ENCODE measurements around the gene PLS3. TPM values are rescaled to one million over a fixed set of nuclear protein-coding genes. Genes with fewer than 3 reads are reported as not detected.

Gene PLS3
- total and polyA plus RNA-seq, 2 of the 4 experiments (the other 2 are of a cell fraction): 158 to 252 TPM

GRCh38 chrX:115588179-115588578, 27.2 kb downstream of the PLS3 start:
- Histone ChIP-seq H3K4ac (ENCODE audit: low read depth, low read length) (no peak overlapping the region), H2AK5ac (ENCODE audit: low read depth, low read length) (no peak overlapping the region), H3K56ac (ENCODE audit: extremely low read depth, insufficient read depth, low read length) (no peak overlapping the region), H2BK15ac (ENCODE audit: low read depth, low read length) (no peak overlapping the region), H2BK20ac (ENCODE audit: low read depth, low read length) (no peak overlapping the region), H4K8ac (ENCODE audit: low read depth in 2 of 2, low read length in 2 of 2) (no peak overlapping the region), H3K9me1 (ENCODE audit: insufficient read depth, low read length) (no peaks in the 10 kb centered on the region), H4K20me1 (ENCODE audit: insufficient read depth, low read length) (no peaks in the 10 kb centered on the region; the same call in 1 of the 2 replicates), H3K79me1 (ENCODE audit: low read depth in 1 of 2, low read length in 2 of 2) (no peaks in the 10 kb centered on the region), H3K4me3 (ENCODE audit: insufficient read depth, low read depth, low read length) (no peak overlapping the region), H3K9me3 (ENCODE audit: control insufficient read depth, insufficient read depth, low read length) (no peaks in the 10 kb centered on the region), H2BK5ac (ENCODE audit: low read depth, low read length, poor library complexity, severe bottlenecking) (no peak overlapping the region), H2AK9ac (replicated peaks; ENCODE audit: low read depth, low read length, poor library complexity) (no peak overlapping the region), H3K14ac (replicated peaks; ENCODE audit: low read depth, low read length) (no peak overlapping the region), H3K36me3 (ENCODE audit: control insufficient read depth, insufficient read depth, low read length) (no peaks in the 10 kb centered on the region), H3K23ac (ENCODE audit: low read depth, low read length) (no peak overlapping the region), H2AFZ (replicated peaks; ENCODE audit: low read length, poor library complexity) (no peak overlapping the region), H3K4me1 (ENCODE audit: control insufficient read depth, insufficient read depth, low read length) (peaks cover 8% of the 10 kb centered on the region; the same call in 1 of the 2 replicates), H4K91ac (ENCODE audit: insufficient read depth, low read depth, low read length) (no peak overlapping the region), H2BK120ac (ENCODE audit: low read depth, low read length) (no peak overlapping the region), H3K27ac (ENCODE audit: insufficient read depth, low read length) (no peak overlapping the region), H3K27me3 (ENCODE audit: control insufficient read depth, insufficient read depth, low read length) (peaks cover 7% of the 10 kb centered on the region), H3K4me2 (ENCODE audit: low read depth, low read length) (no peak overlapping the region), H3K9ac (ENCODE audit: low read depth, low read length) (no peak overlapping the region), H3K18ac (ENCODE audit: low read depth, low read length) (no peak overlapping the region), H4K5ac (ENCODE audit: low read depth, low read length) (0 out of 2 replicates have a peak overlapping the region, but pooled peaks have one; percentile 23)
- DNase-seq (no peak), ATAC-seq (ENCODE audit: low read depth) (no peak)
- intact Hi-C loops (cut with micrococcal nuclease) (no loop called here), dilution Hi-C loops (cut with HindIII; ENCODE audit: low sequenced_read_pairs, unreplicated experiment) (no loop called here), in situ Hi-C loops (cut with MboI; ENCODE audit: low sequenced_read_pairs) (no loop called here)
- no TSS peak for BruUV-seq (replicated peaks)
- no CpG with 5 or more reads among the region's 4 CpGs for WGBS, 2 experiments (ENCODE audit: extremely low coverage in 2 of 2, insufficient read length in 1 of 2)
- CTCF ChIA-PET: no interaction called here
- no peak for TF ChIP-seq BHLHE40 (IDR thresholded peaks at IDR 0.05; ENCODE audit: low read depth, low read length)
- TF ChIP-seq CEBPB (IDR thresholded peaks at IDR 0.05; ENCODE audit: low read depth, low read length): no peak
- TF ChIP-seq MAFK (IDR thresholded peaks at IDR 0.05; ENCODE audit: low read depth, low read length): no peak
- no peak for TF ChIP-seq FOS (IDR thresholded peaks at IDR 0.05; ENCODE audit: low read depth, low read length)
- TF ChIP-seq, protein P1, sequence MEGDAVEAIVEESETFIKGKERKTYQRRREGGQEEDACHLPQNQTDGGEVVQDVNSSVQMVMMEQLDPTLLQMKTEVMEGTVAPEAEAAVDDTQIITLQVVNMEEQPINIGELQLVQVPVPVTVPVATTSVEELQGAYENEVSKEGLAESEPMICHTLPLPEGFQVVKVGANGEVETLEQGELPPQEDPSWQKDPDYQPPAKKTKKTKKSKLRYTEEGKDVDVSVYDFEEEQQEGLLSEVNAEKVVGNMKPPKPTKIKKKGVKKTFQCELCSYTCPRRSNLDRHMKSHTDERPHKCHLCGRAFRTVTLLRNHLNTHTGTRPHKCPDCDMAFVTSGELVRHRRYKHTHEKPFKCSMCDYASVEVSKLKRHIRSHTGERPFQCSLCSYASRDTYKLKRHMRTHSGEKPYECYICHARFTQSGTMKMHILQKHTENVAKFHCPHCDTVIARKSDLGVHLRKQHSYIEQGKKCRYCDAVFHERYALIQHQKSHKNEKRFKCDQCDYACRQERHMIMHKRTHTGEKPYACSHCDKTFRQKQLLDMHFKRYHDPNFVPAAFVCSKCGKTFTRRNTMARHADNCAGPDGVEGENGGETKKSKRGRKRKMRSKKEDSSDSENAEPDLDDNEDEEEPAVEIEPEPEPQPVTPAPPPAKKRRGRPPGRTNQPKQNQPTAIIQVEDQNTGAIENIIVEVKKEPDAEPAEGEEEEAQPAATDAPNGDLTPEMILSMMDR (conservative IDR thresholded peaks at IDR 0.05; ENCODE audit: low read depth, low read length): no peak
- TF ChIP-seq RFX5 (IDR thresholded peaks at IDR 0.05; ENCODE audit: low read depth, low read length): no peak
- no peak for TF ChIP-seq CHD1 (IDR thresholded peaks at IDR 0.05; ENCODE audit: low read depth, low read length)
- no peak for TF ChIP-seq USF2 (IDR thresholded peaks at IDR 0.05; ENCODE audit: low read depth, low read length)
- no peak for TF ChIP-seq POLR2A (IDR thresholded peaks at IDR 0.05; ENCODE audit: low read depth, low read length)
- no peak for TF ChIP-seq MAZ (IDR thresholded peaks at IDR 0.05; ENCODE audit: borderline replicate concordance, low read depth, low read length)
- TF ChIP-seq RAD21 (IDR thresholded peaks at IDR 0.05; ENCODE audit: low read length): no peak
- TF ChIP-seq SMC3 (IDR thresholded peaks at IDR 0.05; ENCODE audit: low read depth, low read length): no peak
- TF ChIP-seq, protein P2, sequence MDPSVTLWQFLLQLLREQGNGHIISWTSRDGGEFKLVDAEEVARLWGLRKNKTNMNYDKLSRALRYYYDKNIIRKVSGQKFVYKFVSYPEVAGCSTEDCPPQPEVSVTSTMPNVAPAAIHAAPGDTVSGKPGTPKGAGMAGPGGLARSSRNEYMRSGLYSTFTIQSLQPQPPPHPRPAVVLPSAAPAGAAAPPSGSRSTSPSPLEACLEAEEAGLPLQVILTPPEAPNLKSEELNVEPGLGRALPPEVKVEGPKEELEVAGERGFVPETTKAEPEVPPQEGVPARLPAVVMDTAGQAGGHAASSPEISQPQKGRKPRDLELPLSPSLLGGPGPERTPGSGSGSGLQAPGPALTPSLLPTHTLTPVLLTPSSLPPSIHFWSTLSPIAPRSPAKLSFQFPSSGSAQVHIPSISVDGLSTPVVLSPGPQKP (IDR thresholded peaks at IDR 0.05; ENCODE audit: borderline replicate concordance, low read depth, low read length): no peak
- no peak for TF ChIP-seq MXI1 (IDR thresholded peaks at IDR 0.05; ENCODE audit: borderline replicate concordance, low read depth, low read length)
- TF ChIP-seq NFE2L2 (IDR thresholded peaks at IDR 0.05; ENCODE audit: low read depth, low read length): no peak
- TF ChIP-seq RCOR1 (IDR thresholded peaks at IDR 0.05; ENCODE audit: insufficient replicate concordance, low read length): no peak
- POLR2A ChIA-PET (ENCODE audit: unreplicated experiment): no interaction called here

Measured in IMR-90 (cell line).